Measurements from ENCODE around the gene SRD5A3.

The SRD5A3 gene

GRCh38 chr4:55378617-55379467, 32.8 kb downstream of the SRD5A3 start:
- no peak for DNase-seq

GRCh38 chr4:55380576-55380975, 34.5 kb downstream of the SRD5A3 start:
- DNase-seq = no peak

- DNase-seq = no peak
Observed at GRCh38 chr4:55381502-55381901, 35.5 kb downstream of the SRD5A3 start.

GRCh38 chr4:55382488-55383003, 36.5 kb downstream of the SRD5A3 start:
- no peak for DNase-seq

DNA sequence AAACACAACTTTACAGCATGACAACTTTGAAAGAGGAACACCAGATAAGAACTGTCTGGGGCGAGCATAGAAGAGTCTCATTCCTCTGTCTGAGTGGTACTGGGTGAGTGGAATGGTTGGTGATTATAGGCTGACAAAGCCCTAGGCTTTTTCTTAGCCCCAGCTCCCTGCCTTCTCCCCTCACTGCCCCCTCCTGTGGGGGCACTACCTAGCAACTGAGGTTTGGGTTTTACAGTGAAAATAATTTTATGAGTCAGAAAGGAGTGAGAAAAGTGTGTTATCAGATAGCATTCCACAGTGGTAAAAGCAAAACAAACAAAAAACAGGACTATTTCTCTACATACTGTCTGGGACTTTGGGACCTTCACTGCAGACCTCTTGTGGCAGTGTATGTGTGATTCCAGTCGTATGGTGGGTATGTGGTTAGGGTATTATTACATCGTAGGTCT, 39.2 kb downstream of the SRD5A3 start:
- DNase-seq = no peak

DNA sequence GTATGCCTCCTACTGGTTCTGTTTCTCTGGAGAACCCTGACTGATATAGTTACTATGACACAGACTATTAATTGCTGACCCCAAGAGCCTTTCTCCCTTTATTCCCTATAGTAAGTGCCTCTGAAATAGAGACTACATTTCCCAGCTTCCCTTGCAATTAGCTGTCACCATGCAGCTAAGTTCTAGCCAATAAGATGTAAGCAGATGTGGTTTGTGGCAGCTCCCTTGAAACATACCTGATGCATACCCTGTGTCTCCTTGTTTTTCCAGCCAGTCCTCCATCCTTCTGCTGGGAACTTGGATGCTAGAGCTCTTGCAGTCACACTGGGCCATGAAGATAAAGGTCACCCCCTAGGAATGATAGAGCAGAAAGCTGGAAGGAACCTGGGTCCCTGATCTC, 40.0 kb downstream of the SRD5A3 start:
- no peak for DNase-seq

GRCh38 chr4:55386840-55387239, 40.8 kb downstream of the SRD5A3 start:
- DNase-seq = no peak

DNA sequence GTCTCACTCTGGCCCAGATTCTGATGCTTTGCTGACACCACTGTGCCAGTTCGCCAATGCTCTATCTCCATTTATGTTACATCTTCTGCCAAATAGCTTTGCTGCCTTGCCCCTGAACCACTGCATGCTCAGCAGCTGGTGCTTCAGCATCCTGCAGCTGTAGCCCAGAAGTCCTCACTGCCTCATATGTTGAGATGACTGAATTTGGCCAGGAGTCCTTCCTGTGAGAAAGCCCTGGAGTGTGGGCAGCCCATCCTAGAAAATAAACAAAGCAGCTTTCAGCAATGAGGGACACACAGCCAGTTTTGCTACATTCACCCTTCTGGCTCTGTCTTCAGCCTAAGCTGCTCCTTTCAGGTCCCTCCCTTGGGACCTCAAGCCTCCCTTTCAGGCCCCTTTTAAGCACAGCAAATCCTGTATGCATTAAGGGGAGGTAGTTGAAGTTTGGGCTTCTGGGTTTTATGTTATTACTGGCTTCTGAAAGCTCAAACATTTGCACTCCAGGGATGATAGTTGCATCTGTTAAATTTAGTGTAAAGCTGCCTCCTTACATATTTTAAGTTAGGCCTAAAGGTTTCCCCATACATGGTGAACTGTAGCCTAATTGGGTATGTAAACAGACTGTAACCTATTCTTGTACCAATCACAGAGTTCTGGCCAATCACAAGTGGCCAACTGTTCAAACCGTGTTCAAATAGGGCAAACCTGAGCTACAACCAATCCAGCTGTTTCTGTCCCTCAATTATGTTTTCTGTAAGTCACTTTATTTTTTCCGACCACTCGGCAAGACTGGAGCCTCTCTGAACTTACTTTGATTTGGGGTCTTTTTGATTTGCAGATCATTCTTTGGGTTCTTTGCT, 47.6 kb downstream of the SRD5A3 start:
- DNase-seq = no peak

DNA sequence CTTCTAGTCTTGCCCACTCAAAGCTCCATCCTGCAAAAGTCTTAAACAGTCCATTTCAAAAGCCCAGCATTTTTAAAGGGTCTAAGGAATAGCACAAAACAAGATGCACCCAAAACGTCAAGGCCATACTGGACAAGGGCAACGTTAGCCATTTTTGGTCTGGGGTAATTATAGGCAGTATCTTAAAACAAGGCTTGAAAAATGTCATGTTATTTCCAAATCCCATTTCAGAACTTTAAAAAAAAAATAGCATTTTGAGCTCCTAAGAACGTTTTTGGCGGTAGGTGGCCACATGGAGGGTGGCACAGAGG, 49.1 kb downstream of the SRD5A3 start:
- DNase-seq = no peak

DNA sequence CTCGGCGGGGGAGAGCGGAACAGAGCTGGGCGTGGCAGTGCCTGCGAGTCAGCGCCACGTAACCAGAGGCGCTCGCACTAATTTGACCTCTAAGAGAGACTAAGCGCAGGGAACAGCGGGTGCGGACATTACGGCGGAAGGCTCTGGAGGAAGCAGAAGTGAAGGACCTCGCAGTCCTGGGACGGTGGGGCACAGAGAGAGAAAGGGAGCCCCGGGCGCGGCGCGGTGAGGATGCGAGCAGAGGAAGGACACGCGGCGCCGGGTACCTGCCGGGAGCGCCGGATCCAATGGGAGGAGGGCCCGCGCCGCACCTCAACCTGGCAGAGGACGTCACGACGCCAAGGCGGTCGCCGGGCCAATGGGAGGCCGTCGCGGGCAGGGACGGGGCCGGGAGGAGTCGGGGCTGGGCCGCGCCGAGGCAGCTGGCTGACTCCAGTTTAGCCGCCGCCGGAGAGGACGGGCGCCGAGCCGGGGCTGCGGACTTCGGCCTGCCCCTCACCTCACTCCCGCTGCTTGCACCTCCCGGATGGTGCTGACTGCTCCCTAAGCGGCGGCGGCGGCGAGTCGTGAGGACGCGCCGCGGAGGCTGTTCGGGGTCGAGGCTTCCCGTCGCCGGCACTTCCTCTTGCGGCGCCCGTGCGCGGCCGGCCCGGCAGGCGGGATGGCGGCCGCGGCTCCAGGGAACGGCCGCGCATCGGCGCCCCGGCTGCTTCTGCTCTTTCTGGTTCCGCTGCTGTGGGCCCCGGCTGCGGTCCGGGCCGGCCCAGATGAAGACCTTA, 49.7 kb downstream of the SRD5A3 start, which contains the start of gene TMEM165:
TMEM165 (plus strand) TSS at position 429 of the 779 bp plus-strand sequence; CDS start at position 662, 233 bp downstream.
- peak; percentile 92 for DNase-seq

DNA sequence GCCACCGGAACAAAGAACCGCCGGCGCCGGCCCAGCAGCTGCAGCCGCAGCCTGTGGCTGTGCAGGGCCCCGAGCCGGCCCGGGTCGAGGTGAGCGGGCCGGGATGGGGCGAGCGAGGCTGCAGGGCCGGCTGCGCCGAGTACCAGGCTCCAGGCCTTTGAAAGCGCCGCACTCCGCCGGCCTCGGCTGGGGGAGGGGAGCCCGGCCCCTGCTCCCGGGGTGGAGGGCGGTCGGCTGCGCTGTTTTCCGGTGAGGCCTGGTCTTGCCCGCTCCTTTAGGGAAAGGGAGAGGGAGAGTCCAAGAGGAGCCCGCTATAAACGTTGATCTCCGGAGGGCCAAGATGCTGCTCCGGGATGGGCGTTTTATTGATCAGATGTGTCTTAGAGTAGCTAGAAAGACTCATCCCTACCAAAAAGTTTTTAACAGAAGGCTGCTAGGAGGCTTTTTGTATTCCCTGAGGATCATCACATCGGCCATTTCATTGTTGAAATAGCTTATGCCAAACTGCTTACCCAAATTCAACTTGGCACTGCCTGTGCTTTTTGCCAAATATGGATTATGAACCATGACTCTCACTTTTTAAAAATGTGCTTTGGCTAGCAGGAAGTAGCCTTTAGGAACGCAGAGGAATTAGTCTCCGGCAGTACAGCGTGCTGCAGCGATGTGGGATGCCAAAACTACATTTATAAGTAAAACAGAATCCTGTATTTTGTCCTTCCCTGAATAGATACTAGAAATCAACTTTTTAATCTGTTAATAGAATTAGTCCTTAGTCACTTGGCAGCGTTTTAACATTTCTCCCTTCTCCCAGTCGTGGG, 50.5 kb downstream of the SRD5A3 start:
- peak; percentile 84 for DNase-seq

DNA sequence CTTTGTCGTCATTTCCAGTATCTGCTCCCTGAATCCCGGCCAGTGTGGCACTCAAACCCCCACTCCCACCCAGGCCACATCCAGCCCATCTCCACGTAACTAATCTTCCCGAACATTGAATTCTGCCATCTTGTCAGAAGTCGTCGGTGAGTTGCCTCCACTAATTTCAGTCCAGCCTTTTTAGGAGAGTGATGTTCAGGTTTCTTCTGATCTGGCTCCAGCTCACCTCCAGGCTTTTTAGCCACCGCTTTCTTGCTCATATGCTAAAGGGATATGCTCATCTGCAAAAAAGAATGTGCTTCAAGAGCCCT, 51.0 kb downstream of the SRD5A3 start:
- peak; percentile 60 for DNase-seq

GRCh38 chr4:55397520-55398321, 51.7 kb downstream of the SRD5A3 start:
- DNase-seq = no peak

DNA sequence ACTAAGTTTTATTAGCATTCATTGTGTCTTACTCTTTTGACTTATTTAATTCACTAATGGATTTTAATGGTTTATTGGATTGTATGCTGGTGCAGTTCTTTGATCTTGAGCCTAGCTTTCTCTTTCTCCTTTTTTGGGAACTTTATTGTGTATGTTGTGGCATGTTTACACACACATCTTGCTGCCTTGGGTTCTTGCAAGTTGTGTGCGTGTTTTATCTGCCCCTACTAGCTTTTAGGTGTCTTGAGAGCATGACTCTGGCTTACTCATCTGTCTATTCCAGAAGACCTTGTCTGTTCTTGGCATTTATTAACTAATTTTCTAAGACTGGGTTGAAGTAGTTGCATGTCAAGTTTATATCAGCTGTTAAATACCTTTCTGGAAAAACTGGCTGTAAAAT, 52.4 kb downstream of the SRD5A3 start:
- no peak for DNase-seq

- no peak for DNase-seq
Observed at GRCh38 chr4:55398966-55399365, 52.9 kb downstream of the SRD5A3 start.

GRCh38 chr4:55399581-55399980, 53.5 kb downstream of the SRD5A3 start:
- no peak for DNase-seq

- DNase-seq = no peak
Observed at GRCh38 chr4:55405073-55405472, 59.0 kb downstream of the SRD5A3 start.

DNA sequence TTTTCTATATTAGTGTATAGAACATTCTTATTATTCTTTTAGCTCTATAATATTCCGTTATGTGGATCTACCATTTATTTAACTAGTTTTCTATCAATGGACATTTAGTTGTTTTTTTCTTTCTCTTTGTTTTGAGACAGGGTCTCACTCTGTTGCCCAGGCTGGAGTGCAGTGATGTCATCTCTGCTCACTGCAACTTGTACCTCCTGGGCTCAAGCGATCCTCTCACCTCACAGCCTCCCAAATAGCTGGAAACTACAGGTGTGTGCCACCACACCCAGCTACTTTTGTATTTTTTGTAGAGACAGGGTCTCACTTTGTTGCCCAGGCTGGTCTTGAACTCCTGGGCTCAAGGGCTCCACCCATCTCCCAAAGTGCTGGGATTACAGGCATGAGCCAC, 60.5 kb downstream of the SRD5A3 start:
- no peak for DNase-seq

DNA sequence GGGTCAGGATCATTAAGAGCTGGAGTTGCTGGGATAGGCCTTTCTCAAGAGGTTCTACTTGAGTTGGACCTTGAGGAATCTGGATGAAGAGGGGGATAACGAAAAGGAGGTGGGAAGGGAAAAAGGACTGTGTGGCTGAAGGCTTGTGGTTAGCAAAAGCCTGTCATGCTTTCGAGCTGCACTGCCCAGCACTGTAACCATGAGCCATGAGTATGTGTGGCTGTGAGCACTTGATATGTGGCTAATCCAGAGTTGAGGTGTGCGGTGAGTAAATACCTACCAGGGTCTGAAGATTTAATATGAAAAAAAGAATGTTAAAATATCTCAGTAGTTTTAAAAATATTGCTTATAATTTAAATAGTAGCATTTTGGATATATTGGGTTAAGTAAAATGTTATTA, 61.1 kb downstream of the SRD5A3 start:
- no peak for DNase-seq

DNA sequence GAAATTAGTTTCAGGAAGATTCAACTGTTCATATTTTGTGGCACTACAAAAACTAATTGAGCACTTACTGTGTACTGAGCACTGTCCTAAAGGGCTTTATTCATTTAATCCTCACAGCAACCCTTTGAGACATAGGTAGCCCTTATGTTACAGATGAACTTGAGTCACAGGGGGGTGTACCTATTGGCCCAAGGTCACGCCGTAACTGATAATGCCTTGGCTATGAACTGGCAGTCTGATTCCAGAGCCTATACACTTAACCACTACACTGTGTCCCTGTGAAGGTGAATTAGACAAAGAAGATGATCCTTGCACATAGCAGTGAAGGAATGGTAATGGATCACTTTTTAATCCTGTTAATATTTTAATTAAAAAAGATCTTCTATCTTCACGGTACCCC, 61.7 kb downstream of the SRD5A3 start:
- no peak for DNase-seq

- no peak for DNase-seq
Observed at GRCh38 chr4:55409468-55410171, 63.6 kb downstream of the SRD5A3 start.

All from right forelimb (tissue), 1 donor.